GM13977 (cell line): Measurements from ENCODE around the gene PRDM16.

Source experiments
- DNase-seq: peaks from one replicate; pipeline ENCODE4 v3.0.0; 2012; ENCODE audit warnings: low spot score
- CTCF ChIP-seq: IDR thresholded peaks from 2 replicates; pipeline ENCODE4 v1.5.1; 2012; ENCODE audit warnings: mild to moderate bottlenecking, control low read depth; ENCODE audit not compliant: insufficient read depth; ENCODE audit errors: extremely low read depth, missing control alignments
- in situ Hi-C: fragments of 300-500 bp; cut with MboI; formaldehyde crosslinking; loops from one replicate; pipeline ENCODE4 v1.12.0; 2022; ENCODE audit warnings: low sequenced_read_pairs, low pct_unique_long_range_greater_than_20kb, mixed read lengths, inconsistent platforms; ENCODE audit not compliant: unreplicated experiment

The PRDM16 gene

GRCh38 chr1:3172431-3173380 is 103.7 kb downstream of the PRDM16 start:
- in situ Hi-C loops: no loop called here
- no peak for DNase-seq
- no peak for TF ChIP-seq CTCF

- DNase-seq: no peak
- no peak for TF ChIP-seq CTCF
- in situ Hi-C loops: no loop called here
Observed at GRCh38 chr1:3173381-3173980, 104.5 kb downstream of the PRDM16 start.

- no peak for TF ChIP-seq CTCF
- in situ Hi-C loops: no loop called here
- no peak for DNase-seq
Observed at GRCh38 chr1:3174487-3175247, 105.7 kb downstream of the PRDM16 start.

GRCh38 chr1:3175486-3175885 is 106.5 kb downstream of the PRDM16 start:
- no peak for TF ChIP-seq CTCF
- DNase-seq: no peak
- in situ Hi-C loops: no loop called here

- TF ChIP-seq CTCF: no peak
Observed at GRCh38 chr1:3176028-3176427, 107.0 kb downstream of the PRDM16 start.

GRCh38 chr1:3176820-3177219 is 107.8 kb downstream of the PRDM16 start:
- no peak for TF ChIP-seq CTCF
- DNase-seq: no peak
- in situ Hi-C loops: no loop called here

More at GRCh38 chr1:3176028-3176427, 107.0 kb downstream of the PRDM16 start:
- in situ Hi-C loops: no loop called here
- DNase-seq: no peak
